Hepatocyte (in vitro differentiated cells): ENCODE data around the gene SFXN5.

Experiments
- EZH2 ChIP-seq: fragments of 200-600 bp; sonication (generic); IDR thresholded peaks from 2 replicates; pipeline ENCODE4 v1.6.1; 2016; ENCODE audit warnings: antibody characterized with exemption, mild to moderate bottlenecking, borderline replicate concordance
- EZH2phosphoT487 ChIP-seq: fragments of 200-600 bp; sonication (generic); IDR thresholded peaks from one replicate; pipeline ENCODE4 v1.6.1; 2018; ENCODE audit warnings: antibody characterized with exemption, mild to moderate bottlenecking, low read depth, moderate library complexity; ENCODE audit not compliant: unreplicated experiment, severe bottlenecking
- TF ChIP-seq, protein P1 (sequence below): fragments of 200-600 bp; sonication (generic); IDR thresholded peaks from 2 replicates; pipeline ENCODE4 v1.5.1; 2016; ENCODE audit warnings: antibody characterized with exemption, mild to moderate bottlenecking; ENCODE audit not compliant: poor library complexity

DNA sequence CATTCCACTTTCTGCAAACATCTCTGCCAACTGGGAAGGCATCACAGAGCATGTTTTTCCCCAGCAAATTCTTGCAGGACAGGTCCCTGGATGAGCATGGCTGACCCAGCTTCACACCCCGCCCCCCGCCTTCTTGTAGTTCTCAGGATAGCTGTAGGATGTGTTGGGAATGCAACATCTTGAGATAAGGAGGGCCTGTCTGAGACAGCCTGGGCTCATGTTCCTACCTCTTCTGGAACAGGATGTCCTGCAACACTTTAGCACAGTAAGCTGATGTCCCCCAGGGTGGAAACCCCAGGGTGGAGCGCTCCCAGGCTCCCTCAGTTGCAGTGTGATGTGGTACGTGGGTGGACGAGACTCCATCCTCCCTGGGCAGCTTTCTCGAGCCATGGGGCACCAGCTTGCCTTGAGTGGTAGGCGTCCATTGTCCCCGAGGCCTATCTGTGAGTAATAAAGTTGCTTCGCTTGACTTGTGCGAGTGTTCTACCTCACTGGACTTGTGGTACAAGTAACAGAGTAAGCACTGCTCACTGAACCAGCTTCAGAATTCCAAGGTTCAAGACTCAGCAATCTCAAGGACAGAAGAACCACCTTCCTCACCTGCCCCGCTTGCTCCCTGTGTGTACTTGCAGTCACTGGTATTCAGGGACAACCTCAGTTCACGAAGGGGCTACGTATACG lies 105.6 kb downstream of the SFXN5 start:
- TF ChIP-seq, protein P1, sequence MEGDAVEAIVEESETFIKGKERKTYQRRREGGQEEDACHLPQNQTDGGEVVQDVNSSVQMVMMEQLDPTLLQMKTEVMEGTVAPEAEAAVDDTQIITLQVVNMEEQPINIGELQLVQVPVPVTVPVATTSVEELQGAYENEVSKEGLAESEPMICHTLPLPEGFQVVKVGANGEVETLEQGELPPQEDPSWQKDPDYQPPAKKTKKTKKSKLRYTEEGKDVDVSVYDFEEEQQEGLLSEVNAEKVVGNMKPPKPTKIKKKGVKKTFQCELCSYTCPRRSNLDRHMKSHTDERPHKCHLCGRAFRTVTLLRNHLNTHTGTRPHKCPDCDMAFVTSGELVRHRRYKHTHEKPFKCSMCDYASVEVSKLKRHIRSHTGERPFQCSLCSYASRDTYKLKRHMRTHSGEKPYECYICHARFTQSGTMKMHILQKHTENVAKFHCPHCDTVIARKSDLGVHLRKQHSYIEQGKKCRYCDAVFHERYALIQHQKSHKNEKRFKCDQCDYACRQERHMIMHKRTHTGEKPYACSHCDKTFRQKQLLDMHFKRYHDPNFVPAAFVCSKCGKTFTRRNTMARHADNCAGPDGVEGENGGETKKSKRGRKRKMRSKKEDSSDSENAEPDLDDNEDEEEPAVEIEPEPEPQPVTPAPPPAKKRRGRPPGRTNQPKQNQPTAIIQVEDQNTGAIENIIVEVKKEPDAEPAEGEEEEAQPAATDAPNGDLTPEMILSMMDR = no peak
- TF ChIP-seq EZH2phosphoT487 (no peak), EZH2 (no peak)
